Transverse colon (tissue), 4 donors: ENCODE data around the gene ZNF286A.

ENCODE experiments used
- POLR2A ChIP-seq: fragments of 450-650 bp; IDR thresholded peaks from one replicate; pipeline ENCODE4 v1.6.1; 2016; ENCODE audit warnings: antibody characterized with exemption, mild to moderate bottlenecking, moderate library complexity
- POLR2AphosphoS5 ChIP-seq, 3 donors: sonication (generic); formaldehyde crosslinking; IDR thresholded peaks; one replicate each; pipeline ENCODE4 v1.6.1; 2016; ENCODE audit warnings: antibody characterized with exemption in 3 of 3
- TF ChIP-seq, protein P1 (sequence below), 5 experiments: fragments of 200-600 bp in 3 of 5; fragments of 450-650 bp in 2 of 5; sonication (generic) in 3 of 5; IDR thresholded peaks; 1 replicate in 2 of 5; 2 replicates in 3 of 5; pipeline ENCODE4 v1.5.1; 2016 to 2017; ENCODE audit warnings: antibody characterized with exemption in 5 of 5, inconsistent platforms in 3 of 5, mild to moderate bottlenecking in 2 of 5, moderate library complexity in 1 of 5

DNA sequence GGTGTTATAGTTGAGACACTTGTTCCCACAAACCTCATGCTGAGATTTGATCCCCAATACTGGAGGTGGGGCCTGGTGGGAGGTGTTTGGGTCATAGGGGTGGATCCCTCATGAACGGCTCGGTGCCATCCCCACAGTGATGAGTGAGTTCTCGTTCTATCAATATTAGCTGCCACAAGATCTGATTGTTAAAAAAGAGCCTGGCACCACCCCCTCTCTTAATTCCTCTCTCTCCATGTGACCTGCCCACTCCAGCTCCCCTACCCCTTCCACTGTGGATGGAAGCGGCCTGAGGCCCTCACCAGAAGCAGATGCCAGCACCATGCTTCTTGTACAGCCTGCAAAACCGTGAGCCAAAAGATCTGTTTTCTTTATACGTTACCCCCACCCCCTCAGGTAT is 46.6 kb upstream of the ZNF286A start:
- TF ChIP-seq, protein P1, sequence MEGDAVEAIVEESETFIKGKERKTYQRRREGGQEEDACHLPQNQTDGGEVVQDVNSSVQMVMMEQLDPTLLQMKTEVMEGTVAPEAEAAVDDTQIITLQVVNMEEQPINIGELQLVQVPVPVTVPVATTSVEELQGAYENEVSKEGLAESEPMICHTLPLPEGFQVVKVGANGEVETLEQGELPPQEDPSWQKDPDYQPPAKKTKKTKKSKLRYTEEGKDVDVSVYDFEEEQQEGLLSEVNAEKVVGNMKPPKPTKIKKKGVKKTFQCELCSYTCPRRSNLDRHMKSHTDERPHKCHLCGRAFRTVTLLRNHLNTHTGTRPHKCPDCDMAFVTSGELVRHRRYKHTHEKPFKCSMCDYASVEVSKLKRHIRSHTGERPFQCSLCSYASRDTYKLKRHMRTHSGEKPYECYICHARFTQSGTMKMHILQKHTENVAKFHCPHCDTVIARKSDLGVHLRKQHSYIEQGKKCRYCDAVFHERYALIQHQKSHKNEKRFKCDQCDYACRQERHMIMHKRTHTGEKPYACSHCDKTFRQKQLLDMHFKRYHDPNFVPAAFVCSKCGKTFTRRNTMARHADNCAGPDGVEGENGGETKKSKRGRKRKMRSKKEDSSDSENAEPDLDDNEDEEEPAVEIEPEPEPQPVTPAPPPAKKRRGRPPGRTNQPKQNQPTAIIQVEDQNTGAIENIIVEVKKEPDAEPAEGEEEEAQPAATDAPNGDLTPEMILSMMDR (IDR thresholded peaks at IDR 0.05) = no peak
- TF ChIP-seq POLR2A (no peak), POLR2AphosphoS5 (IDR thresholded peaks at IDR 0.05) (no peak)
